Epithelial cell of umbilical artery (primary cell): ENCODE measurements around the gene ZCCHC10. TPM values are rescaled to one million over a fixed set of nuclear protein-coding genes. Genes with fewer than 3 reads are reported as not detected.

Experiments used
- total RNA-seq: library from RNA; depleted of rRNA; stranded (reverse); fragments of >200 nt; gene quantifications from 2 replicates; pipeline ENCODE4 v1.2.3, GENCODE V29; 2014

ZCCHC10 gene
- total RNA-seq, result 15.6 and 33.0 TPM in 2 replicates

GRCh38 chr5:133025804-133026663 lies at the start of gene ZCCHC10:
TSS of gene ZCCHC10 (minus strand) at chr5:133026549. CDS start at chr5:133026537, 12 bp downstream.

GRCh38 chr5:133051542-133052316 lies 25.4 kb upstream of the ZCCHC10 start, which contains the start of gene HSPA4:
TSS of gene HSPA4 (plus strand) at chr5:133052013. CDS start at chr5:133052251, 238 bp downstream.

GRCh38 chr5:132963171-132964104 lies 62.9 kb downstream of the ZCCHC10 start, which contains the start of gene AFF4:
TSS of gene AFF4 (minus strand) at chr5:132963634. CDS start at chr5:132937189, 26,445 bp downstream.

Other genes with a start within 250 kb of the ZCCHC10 start
- 44.5 and 68.4 TPM in 2 replicates for gene SEPTIN8, start 249.3 kb downstream of the ZCCHC10 start, total RNA-seq
- not detected in 2 replicates for gene SOWAHA, start 213.2 kb downstream of the ZCCHC10 start, total RNA-seq
- gene SHROOM1, start 195.9 kb downstream of the ZCCHC10 start, total RNA-seq, result 5.2 and 7.3 TPM in 2 replicates
- gene GDF9, start 160.1 kb downstream of the ZCCHC10 start, total RNA-seq, result under 0.01 TPM in 1 of 2 replicates, not detected in the other
- gene UQCRQ, start 159.9 kb downstream of the ZCCHC10 start, total RNA-seq, result 89.7 and 151 TPM in 2 replicates
- not detected in 2 replicates for gene LEAP2, start 152.9 kb downstream of the ZCCHC10 start, total RNA-seq
- 27.0 and 29.3 TPM in 2 replicates for gene AFF4, start 62.9 kb downstream of the ZCCHC10 start, total RNA-seq
- 151 and 169 TPM in 2 replicates for gene HSPA4, start 25.5 kb upstream of the ZCCHC10 start, total RNA-seq